Right lobe of liver (tissue), 6 donors: ENCODE results near the gene AATK. TPM values are rescaled to one million over a fixed set of nuclear protein-coding genes. Genes with fewer than 3 reads are reported as not detected.

Source experiments
- ATAC-seq, 4 donors: fragments of 200-7000 bp; cut with Tn5 transposase; one replicate each; pipeline ENCODE4 v1.9.1; 2020; ENCODE audit warnings: mild to moderate bottlenecking in 4 of 4, moderate library complexity in 4 of 4
- DNase-seq, 3 donors: peaks; one replicate each; pipeline ENCODE4 v3.0.0-alpha.2; 2020
- H3K27ac ChIP-seq, 3 donors: fragments of 200-600 bp; one replicate each; pipeline ENCODE4 v1.8.0; 2022
- H3K27me3 ChIP-seq, 2 donors: fragments of 200-600 bp; one replicate each; pipeline ENCODE4 v1.8.0; 2022
- H3K36me3 ChIP-seq, 4 donors: fragments of 200-600 bp; sonication (generic) in 1 of 4; one replicate each; pipeline versions ENCODE4 v1.5.1 to v1.8.0; 2017 to 2022; ENCODE audit warnings: control low read depth in 1 of 4
- H3K4me1 ChIP-seq, 4 donors: fragments of 200-600 bp; sonication (generic) in 1 of 4; one replicate each; pipeline versions ENCODE4 v1.5.1 to v1.8.0; 2017 to 2022; ENCODE audit warnings: control low read depth in 1 of 4
- H3K4me3 ChIP-seq, 3 donors: fragments of 200-600 bp; one replicate each; pipeline ENCODE4 v1.8.0; 2022
- H3K9me3 ChIP-seq, 4 donors: fragments of 200-600 bp; sonication (generic) in 1 of 4; one replicate each; pipeline versions ENCODE4 v1.5.1 to v1.8.0; 2017 to 2022; ENCODE audit warnings: control low read depth in 1 of 4
- CTCF ChIP-seq, 4 donors: fragments of 200-600 bp in 3 of 4; fragments of 450-650 bp in 1 of 4; IDR thresholded peaks; one replicate each; pipeline versions ENCODE4 v1.5.1 to v1.8.0; 2016 to 2022; ENCODE audit warnings: antibody characterized with exemption in 4 of 4, mild to moderate bottlenecking in 2 of 4
- POLR2A ChIP-seq: fragments of 450-650 bp; IDR thresholded peaks from one replicate; pipeline ENCODE4 v1.6.1; 2017; ENCODE audit warnings: antibody characterized with exemption, mild to moderate bottlenecking
- whole genome bisulfite sequencing: methylation state at CpG from one replicate; pipeline ENCODE4 v1.1.6; 2018; ENCODE audit warnings: low coverage, low lambda C conversion rate; ENCODE audit not compliant: insufficient coverage; ENCODE audit errors: missing lambda C conversion rate; 5-methylcytosine and 5-hydroxymethylcytosine counted together
- intact Hi-C, 2 donors: fragments of 100-400 bp; cut with DNase I; formaldehyde crosslinking; loops; one replicate each; pipeline versions ENCODE4 v1.11.2 to v1.14.1; 2022
- total RNA-seq, 6 experiments: library from RNA; depleted of rRNA in 2 of 6; stranded (reverse); fragments of >200 nt in 2 of 6; fragmentation: NEBNext Ultra II Directional in 3 of 6; extraction: Animal tissue kit (Norgen Biotek cat#: 25700) in 3 of 6; gene quantifications; one replicate each; pipeline versions ENCODE4 v1.1.0 to v1.2.4, GENCODE V29; 2016 to 2023
- donor health status: DM: no; HTN: yes; CAD: no.
- donor health status: DM: no; HTN: no; CAD: no.
- donor health status: DM: no; HTN: no; CAD: no.
- donor health status: DM: no; HTN: yes; CAD: no.
- donor health status: DM: no; HTN: yes; CAD: no.

AATK gene
- total RNA-seq, 6 experiments from 2014 or later: 0.31 to 1.2 (median 0.86) TPM

- Histone ChIP-seq H3K27me3 (no peaks in the 10 kb centered on the region), H3K27ac (no peak overlapping the region), H3K4me3 (no peak overlapping the region), H3K9me3 (no peaks in the 10 kb centered on the region), H3K36me3 (no peaks in the 10 kb centered on the region), H3K4me1 (no peaks in the 10 kb centered on the region)
- DNase-seq (no peak), ATAC-seq (no peak)
- TF ChIP-seq POLR2A (no peak), CTCF (IDR thresholded peaks at IDR 0.05) (no peak)
- intact Hi-C loops: no loop called here
- WGBS: 94% methylated on average over 7 of the region's 12 CpGs
Observed at GRCh38 chr17:81206657-81207056, 40.6 kb upstream of the AATK start.

GRCh38 chr17:81206166-81206565 is 40.1 kb upstream of the AATK start:
- no peak overlapping the region for H3K27ac ChIP-seq
- no CpG with 5 or more reads among the region's 4 CpGs for WGBS
- intact Hi-C loops: no loop called here
- no peaks in the 10 kb centered on the region for H3K4me1 ChIP-seq
- no peaks in the 10 kb centered on the region for H3K36me3 ChIP-seq
- no peak overlapping the region for H3K4me3 ChIP-seq
- DNase-seq (no peak), ATAC-seq (no peak)
- TF ChIP-seq CTCF (IDR thresholded peaks at IDR 0.05): no peak
- TF ChIP-seq POLR2A: no peak
- H3K27me3 ChIP-seq: no peaks in the 10 kb centered on the region
- H3K9me3 ChIP-seq: no peaks in the 10 kb centered on the region

- TF ChIP-seq CTCF (IDR thresholded peaks at IDR 0.05) (no peak), POLR2A (no peak)
- Histone ChIP-seq H3K36me3 (no peaks in the 10 kb centered on the region), H3K4me1 (no peaks in the 10 kb centered on the region), H3K27me3 (no peaks in the 10 kb centered on the region), H3K27ac (no peak overlapping the region), H3K9me3 (no peaks in the 10 kb centered on the region), H3K4me3 (no peak overlapping the region)
- intact Hi-C loops: no loop called here
- no peak for ATAC-seq
- no peak for DNase-seq
- WGBS: 76% methylated on average over 5 of the region's 10 CpGs
Observed at GRCh38 chr17:81204578-81204977, 38.6 kb upstream of the AATK start.

- ATAC-seq (no peak), DNase-seq (no peak)
- no peak for TF ChIP-seq CTCF (IDR thresholded peaks at IDR 0.05)
- TF ChIP-seq POLR2A: no peak
- Histone ChIP-seq H3K27me3 (no peaks in the 10 kb centered on the region), H3K36me3 (no peaks in the 10 kb centered on the region), H3K4me1 (no peaks in the 10 kb centered on the region), H3K27ac (no peak overlapping the region), H3K4me3 (no peak overlapping the region), H3K9me3 (no peaks in the 10 kb centered on the region)
- WGBS: no CpG with 5 or more reads among the region's 20 CpGs
- intact Hi-C loops: no loop called here
Observed at GRCh38 chr17:81203136-81203535, 37.1 kb upstream of the AATK start.

GRCh38 chr17:81202318-81202717 is 36.3 kb upstream of the AATK start:
- H3K27ac ChIP-seq: no peak overlapping the region
- no peak for TF ChIP-seq CTCF (IDR thresholded peaks at IDR 0.05)
- no peak for TF ChIP-seq POLR2A
- H3K4me3 ChIP-seq: no peak overlapping the region
- no peaks in the 10 kb centered on the region for H3K4me1 ChIP-seq
- DNase-seq (no peak), ATAC-seq (no peak)
- H3K9me3 ChIP-seq: no peaks in the 10 kb centered on the region
- H3K27me3 ChIP-seq: no peaks in the 10 kb centered on the region
- intact Hi-C loops: no loop called here
- H3K36me3 ChIP-seq: no peaks in the 10 kb centered on the region
- WGBS: 100% methylated on average over 2 of the region's 10 CpGs
